GM21529 (cell line): ENCODE results near the gene PRADC1.
"Not testable (repeated sequence)": the region's sequence is repeated elsewhere in the genome, so short reads cannot be mapped to it uniquely, and the experiment has no call there.

Experiments
- ATAC-seq: cut with Tn5 transposase; IDR thresholded peaks from one replicate; pipeline ENCODE4 v1.9.1; 2021; ENCODE audit not compliant: unreplicated experiment

PRADC1 gene

GRCh38 chr2:73205611-73206010 is 27.4 kb downstream of the PRADC1 start:
- ATAC-seq = no peak

DNA sequence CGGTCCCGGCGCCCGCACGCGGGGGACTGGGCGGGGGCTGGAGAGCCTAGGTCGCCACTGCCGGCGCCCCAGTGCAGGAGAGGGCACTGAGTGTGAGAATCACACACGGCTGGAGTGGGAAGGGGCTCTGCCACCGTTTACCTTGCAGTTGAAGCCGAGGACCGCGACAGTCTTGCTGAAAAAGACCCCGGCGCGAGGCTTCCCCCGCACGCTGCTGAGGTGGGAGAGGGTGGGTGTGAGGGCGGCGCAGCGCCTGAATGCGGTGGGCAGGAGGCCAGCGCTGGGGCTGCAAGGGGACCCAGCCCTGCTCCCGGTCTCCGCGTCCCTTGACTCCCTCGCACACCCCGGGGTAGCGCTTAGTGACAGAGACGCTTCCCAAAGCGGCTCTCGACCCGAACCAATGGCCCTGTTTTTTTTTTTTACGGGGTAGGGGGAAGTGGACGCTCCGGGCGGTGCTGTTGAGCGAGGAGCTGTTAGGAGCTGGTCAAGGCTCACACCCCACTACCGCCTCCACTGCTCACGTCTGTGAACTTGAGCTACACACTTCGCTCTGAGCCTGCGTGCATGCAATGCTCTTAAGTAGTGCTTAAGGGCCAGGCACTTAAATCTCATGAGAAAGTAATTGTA is 29.9 kb downstream of the PRADC1 start:
- ATAC-seq = no peak

GRCh38 chr2:73202156-73203054 is 30.6 kb downstream of the PRADC1 start, which contains the start of gene NOTO:
TSS of gene NOTO (plus strand) at chr2:73202574. CDS start at chr2:73202667, 93 bp downstream.
- no peak for ATAC-seq

GRCh38 chr2:73200281-73200680 is 32.8 kb downstream of the PRADC1 start:
- ATAC-seq = not testable (repeated sequence)

- ATAC-seq = no peak
Observed at GRCh38 chr2:73197579-73197978, 35.5 kb downstream of the PRADC1 start.

DNA sequence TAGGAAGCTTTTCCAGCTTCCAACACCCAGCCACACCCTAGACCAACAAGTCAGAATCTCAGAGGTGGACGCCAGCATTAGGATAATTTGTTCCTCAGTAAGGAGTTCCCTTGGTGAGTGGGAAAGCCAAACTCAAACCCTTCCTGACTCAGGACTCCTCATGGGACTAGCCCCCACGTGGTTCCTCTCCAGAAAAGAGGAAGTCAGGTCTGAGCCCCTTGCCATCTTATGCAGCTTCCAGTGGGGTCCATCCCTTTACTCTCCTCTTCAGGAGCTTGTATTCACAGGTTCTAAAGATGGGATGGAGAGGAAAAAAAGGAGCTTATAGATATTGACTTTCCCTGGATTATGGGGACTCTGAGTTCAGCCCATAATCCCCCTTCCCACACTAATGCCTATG is 45.5 kb downstream of the PRADC1 start:
- ATAC-seq = no peak

DNA sequence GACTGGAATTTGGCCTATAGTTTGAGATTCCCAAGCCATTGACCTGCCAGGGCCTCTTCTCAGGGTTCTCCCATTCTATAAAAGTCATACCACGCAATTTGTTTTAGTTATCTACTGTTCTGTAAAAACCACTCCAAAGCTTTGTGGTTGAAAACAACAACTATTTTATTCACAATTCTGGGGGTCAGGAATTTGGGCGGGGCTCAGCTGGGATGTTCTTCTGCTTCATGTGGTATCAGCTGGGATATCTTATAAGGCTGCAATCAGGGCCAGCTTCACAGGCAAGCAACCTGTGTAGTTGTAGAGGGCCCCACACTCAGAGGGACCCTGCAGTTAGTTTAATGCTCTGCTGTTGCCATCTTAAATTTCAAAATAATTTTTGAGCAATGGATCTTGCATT is 47.1 kb downstream of the PRADC1 start:
- no peak for ATAC-seq
